ENCODE results near the gene SLC7A9. TPM values are rescaled to one million over a fixed set of nuclear protein-coding genes. Genes with fewer than 3 reads are reported as not detected.

Gene SLC7A9
- total RNA-seq, 2 donors from 2014 or later = 0.28 TPM; not detected in 1

DNA sequence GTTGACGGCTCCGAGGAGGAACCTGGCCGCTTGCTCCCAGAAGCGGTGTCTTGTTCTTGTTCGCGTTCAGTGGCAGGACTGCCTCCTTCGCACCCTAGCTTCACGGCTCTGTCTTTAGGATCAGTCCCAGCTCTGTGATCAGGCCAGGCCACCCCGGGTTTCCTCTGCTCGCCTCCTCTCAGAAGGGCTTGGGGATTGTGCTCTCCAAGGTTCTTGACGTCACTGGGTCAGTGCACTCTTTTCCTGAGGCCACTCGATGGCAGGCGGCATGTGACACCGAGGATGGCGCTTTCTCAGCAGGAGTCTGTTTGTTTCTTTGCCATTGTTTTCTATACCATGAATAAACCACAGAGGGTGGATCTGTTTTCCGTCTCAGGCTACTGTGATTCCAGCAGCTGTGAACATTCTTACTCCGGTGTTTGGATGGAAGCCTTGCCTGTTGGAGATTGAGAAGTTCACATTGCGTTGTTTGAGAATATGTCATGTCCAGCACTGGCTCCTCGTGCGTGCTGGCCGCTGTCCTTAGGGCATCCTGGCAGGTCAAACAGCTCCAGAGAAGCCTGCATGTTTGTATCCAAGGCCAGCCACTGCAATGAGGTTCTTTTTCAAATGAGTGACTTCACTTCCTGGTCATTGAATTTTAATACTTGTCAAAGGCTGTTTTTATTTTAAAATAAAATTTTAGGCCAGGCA, 44.5 kb downstream of the SLC7A9 start:
- Histone ChIP-seq H3K27ac (no peak overlapping the region), H3K36me3 (no peaks in the 10 kb centered on the region), H3K4me1 (replicated peaks) (no peaks in the 10 kb centered on the region), H3K9me3 (no peaks in the 10 kb centered on the region), H3K4me3 (no peak overlapping the region), H3K27me3 (replicated peaks; ENCODE audit: insufficient read depth) (no peaks in the 10 kb centered on the region)
- no peak for DNase-seq (ENCODE audit: low spot score)
- no peak for TF ChIP-seq POLR2A (IDR thresholded peaks at IDR 0.05)
- no peak for TF ChIP-seq POLR2AphosphoS5 (IDR thresholded peaks at IDR 0.05)
- TF ChIP-seq, protein P1, sequence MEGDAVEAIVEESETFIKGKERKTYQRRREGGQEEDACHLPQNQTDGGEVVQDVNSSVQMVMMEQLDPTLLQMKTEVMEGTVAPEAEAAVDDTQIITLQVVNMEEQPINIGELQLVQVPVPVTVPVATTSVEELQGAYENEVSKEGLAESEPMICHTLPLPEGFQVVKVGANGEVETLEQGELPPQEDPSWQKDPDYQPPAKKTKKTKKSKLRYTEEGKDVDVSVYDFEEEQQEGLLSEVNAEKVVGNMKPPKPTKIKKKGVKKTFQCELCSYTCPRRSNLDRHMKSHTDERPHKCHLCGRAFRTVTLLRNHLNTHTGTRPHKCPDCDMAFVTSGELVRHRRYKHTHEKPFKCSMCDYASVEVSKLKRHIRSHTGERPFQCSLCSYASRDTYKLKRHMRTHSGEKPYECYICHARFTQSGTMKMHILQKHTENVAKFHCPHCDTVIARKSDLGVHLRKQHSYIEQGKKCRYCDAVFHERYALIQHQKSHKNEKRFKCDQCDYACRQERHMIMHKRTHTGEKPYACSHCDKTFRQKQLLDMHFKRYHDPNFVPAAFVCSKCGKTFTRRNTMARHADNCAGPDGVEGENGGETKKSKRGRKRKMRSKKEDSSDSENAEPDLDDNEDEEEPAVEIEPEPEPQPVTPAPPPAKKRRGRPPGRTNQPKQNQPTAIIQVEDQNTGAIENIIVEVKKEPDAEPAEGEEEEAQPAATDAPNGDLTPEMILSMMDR (IDR thresholded peaks at IDR 0.05) = no peak
- WGBS = 69% methylated on average over 21 of the region's 21 CpGs
- intact Hi-C loops (cut with DNase I) = no loop called here

DNA sequence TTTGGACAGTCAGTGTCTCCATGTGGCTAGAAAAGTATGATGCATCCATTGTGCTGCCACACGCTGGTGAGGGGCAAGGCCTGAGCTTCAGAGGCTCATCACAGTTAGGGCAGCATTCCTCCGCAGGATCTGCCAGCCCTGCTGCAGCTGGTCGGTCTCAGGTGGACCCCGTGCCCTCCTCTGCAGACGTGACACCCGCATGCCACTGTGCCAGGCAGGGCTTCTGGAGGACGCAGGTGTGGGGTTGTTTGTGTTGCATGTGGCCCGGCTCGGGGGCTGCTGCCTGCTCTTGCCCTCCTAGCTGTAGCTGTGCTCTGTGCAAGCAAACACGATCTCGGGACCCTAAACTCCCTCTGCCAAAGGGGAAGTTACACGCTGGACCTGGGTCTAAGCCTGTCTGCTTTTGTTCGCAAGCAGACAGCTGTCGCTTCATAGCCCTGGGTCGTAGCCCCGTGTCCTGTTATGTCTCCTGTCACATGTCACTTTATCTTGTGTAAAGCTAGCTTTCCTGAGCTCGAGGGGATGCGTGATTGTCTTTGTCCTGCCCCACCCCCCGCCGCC, 45.3 kb downstream of the SLC7A9 start:
- Histone ChIP-seq H3K27me3 (replicated peaks; ENCODE audit: insufficient read depth) (no peaks in the 10 kb centered on the region), H3K9me3 (no peaks in the 10 kb centered on the region), H3K4me3 (no peak overlapping the region), H3K27ac (no peak overlapping the region), H3K36me3 (no peaks in the 10 kb centered on the region), H3K4me1 (replicated peaks) (no peaks in the 10 kb centered on the region)
- intact Hi-C loops (cut with DNase I) = no loop called here
- DNase-seq (ENCODE audit: low spot score) = no peak
- TF ChIP-seq POLR2A (IDR thresholded peaks at IDR 0.05) (no peak), POLR2AphosphoS5 (IDR thresholded peaks at IDR 0.05) (no peak)
- TF ChIP-seq, protein P1 (IDR thresholded peaks at IDR 0.05) = no peak
- 32% methylated on average over 19 of the region's 20 CpGs for whole genome bisulfite sequencing

DNA sequence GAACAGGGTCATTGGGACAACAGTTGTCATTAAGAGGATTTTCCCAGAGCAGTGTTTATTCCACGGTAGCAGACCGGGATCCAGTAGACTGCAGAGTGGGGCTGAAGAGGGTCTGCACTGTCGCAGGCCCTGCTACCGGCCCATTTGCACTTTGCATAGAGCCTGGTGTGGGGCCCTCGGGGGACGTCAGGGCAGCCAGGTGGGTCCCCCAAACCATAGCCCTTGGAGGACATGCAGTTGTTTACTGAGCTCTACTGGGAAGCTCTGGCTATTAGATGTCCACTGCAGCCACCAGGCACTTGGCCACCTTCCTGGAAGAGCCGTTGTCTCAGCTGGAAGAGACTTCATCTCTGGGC, 45.8 kb downstream of the SLC7A9 start:
- DNase-seq (ENCODE audit: low spot score) = no peak

DNA sequence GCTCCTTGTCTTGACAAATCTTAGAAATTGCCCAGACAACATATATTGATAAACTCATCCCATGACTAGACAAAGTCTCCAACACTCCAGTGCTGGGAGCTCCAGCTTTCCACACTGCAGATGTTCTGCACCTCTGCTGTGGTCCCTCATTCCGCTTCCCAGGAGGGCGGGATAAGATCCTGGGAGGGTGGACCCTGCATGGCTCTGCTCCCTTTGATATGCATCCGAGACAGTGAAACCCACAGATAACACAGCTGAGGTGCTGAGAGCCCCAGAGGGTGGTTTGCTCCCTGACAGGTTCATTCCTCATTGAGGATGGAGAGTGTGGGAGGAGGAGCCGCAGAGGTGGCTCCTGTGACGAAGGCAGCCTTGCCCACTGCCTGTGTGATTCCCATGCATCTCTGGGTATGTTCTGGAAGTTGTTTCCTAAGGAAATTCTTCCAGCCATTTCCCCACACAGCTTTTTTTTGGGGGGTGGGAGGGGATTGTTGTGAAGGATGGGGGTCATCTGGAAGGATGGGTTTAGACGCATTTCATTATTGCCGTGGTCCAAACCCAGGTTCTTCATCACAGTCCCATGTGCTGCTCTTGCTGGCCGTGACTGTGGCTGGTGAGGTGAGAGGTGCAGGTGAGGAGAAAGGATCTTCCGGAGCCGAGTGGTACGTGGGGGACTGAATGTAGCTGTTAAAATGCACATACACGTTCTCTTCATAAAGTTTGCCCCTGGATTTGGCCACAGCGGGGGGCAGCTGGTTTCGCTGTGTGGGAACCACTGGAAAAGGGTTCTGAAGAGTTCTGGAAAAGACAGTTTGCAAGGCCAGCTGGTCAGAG, 46.4 kb downstream of the SLC7A9 start:
- WGBS = 88% methylated on average over 14 of the region's 14 CpGs
- Histone ChIP-seq H3K9me3 (no peaks in the 10 kb centered on the region), H3K27me3 (replicated peaks; ENCODE audit: insufficient read depth) (no peaks in the 10 kb centered on the region), H3K36me3 (no peaks in the 10 kb centered on the region), H3K27ac (no peak overlapping the region), H3K4me1 (replicated peaks) (no peaks in the 10 kb centered on the region), H3K4me3 (no peak overlapping the region)
- intact Hi-C loops (cut with DNase I) = no loop called here
- TF ChIP-seq, protein P1 (IDR thresholded peaks at IDR 0.05) = no peak
- TF ChIP-seq POLR2AphosphoS5 (IDR thresholded peaks at IDR 0.05) = no peak
- no peak for DNase-seq (ENCODE audit: low spot score)

More for the DNA sequence above, 45.8 kb downstream of the SLC7A9 start:
- Histone ChIP-seq H3K36me3 (no peaks in the 10 kb centered on the region), H3K9me3 (no peaks in the 10 kb centered on the region), H3K27ac (no peak overlapping the region), H3K4me3 (no peak overlapping the region), H3K27me3 (replicated peaks; ENCODE audit: insufficient read depth) (no peaks in the 10 kb centered on the region), H3K4me1 (replicated peaks) (no peaks in the 10 kb centered on the region)
- intact Hi-C loops (cut with DNase I) = no loop called here
- TF ChIP-seq, protein P1 (IDR thresholded peaks at IDR 0.05) = no peak
- 87% methylated on average over 7 of the region's 7 CpGs for WGBS
